GM21786 (cell line): ENCODE measurements around the gene TNPO2.
"Not testable (repeated sequence)": the region's sequence is repeated elsewhere in the genome, so short reads cannot be mapped to it uniquely, and the experiment has no call there.

ENCODE experiments used
- ATAC-seq: cut with Tn5 transposase; IDR thresholded peaks from one replicate; pipeline ENCODE4 v1.9.1; 2021; ENCODE audit not compliant: unreplicated experiment

Gene TNPO2

GRCh38 chr19:12678039-12678438 is 45.7 kb downstream of the TNPO2 start:
- not testable (repeated sequence) for ATAC-seq

GRCh38 chr19:12676928-12677327 is 46.8 kb downstream of the TNPO2 start:
- ATAC-seq: no peak

- no peak for ATAC-seq
Measured at GRCh38 chr19:12676384-12676792, 47.3 kb downstream of the TNPO2 start.

GRCh38 chr19:12675940-12676339 is 47.8 kb downstream of the TNPO2 start:
- no peak for ATAC-seq

GRCh38 chr19:12675399-12675798 is 48.3 kb downstream of the TNPO2 start:
- ATAC-seq: no peak

DNA sequence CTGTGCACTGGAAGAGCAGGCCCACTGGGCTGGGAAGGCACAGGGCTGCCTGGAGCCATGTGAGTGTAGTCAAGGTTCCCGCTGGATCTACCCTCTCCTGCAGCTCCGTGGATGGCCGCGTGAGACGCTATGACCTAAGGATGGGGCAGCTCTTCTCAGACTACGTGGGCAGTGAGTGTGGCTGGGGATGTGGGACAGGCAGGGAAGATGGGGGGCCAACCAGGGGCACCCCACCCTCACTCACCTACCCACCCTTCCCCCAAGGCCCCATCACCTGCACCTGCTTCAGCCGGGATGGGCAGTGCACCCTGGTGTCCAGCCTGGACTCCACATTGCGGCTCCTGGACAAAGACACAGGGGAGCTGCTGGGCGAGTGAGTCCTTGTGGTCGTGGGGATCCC is 51.0 kb downstream of the TNPO2 start:
- no peak for ATAC-seq

DNA sequence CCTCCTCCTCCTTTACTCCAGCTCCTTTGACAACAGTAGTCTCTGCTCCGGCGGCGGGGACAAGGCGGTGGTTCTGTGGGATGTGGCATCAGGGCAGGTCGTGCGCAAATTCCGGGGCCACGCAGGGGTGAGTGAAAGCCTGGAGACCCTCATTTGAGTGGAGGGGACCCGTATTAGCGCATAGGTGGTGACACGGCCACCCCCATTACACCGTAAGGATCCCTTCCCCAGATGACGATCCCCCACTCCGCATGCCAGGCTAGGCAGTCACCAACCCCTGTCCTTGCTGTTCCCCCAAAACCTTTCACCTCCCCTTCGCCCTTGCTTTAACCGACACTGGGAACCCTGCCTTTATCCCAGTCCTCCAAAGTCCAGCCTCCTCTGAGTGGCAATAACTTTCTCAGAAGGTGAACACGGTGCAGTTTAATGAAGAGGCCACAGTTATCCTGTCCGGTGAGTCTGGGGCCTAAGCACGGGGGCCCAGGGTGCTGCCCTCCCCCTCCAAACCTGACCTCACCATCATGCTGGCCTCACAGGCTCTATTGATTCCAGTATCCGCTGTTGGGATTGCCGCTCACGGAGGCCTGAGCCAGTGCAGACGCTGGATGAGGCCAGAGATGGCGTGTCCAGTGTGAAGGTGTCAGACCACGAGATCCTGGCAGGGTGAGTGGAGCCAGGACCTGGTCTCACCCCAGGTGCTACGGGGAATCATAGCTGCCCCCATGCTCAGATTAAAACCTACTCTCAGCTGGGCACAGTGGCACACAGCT is 53.4 kb downstream of the TNPO2 start:
- ATAC-seq: no peak

DNA sequence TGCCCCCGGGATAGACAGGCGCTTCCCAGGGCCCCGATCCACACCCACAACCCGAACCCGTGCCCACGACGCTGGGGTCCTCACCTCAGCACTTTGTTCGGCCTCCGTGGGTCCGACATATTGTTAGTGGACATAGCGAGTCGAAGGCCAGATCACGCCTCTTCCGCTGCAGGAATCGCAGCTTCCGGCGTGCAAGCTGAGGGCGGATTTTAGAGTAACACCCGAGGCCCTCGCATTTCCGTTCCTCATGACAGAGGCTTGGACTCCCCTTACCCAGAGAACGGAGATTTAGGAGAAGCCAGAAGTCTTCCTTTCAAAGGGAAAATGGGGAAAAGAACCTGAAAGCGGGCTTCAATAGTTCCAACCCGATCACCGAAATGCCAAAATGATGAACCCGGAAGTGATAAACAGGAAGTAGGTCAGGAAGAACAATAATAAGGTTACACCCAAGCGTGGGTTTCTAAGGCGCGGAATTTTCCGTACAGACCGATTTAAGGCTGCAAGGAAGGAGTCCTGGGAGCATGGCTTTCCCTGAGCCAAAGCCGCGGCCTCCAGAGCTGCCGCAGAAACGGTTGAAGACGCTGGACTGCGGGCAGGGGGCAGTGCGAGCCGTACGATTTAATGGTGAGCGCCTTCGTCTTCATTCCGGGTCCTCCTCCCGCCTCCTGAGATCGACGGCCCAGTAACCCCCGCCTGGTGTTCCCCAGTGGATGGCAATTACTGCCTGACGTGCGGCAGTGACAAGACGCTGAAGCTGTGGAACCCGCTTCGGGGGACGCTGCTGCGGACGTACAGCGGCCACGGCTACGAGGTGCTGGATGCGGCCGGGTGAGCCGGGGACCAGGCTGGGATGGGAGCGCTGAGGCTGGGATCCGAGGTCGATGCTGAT is 54.2 kb downstream of the TNPO2 start:
- no peak for ATAC-seq

DNA sequence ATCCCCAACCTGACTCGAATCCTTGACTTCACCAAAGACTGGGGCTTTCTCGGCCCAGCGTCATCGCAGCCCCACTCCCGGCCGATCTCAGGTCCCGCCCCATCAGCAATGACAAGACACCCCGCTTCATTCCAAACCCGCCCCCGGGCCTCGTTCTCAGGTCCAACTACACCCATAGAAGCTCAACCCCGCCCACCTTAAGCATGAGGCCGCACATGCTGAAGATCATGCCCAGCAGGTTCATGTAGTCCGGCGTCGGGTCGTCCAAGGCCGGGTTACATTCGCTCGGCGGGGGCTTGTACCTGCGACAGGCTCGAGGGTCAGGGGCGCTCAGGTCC is 54.8 kb downstream of the TNPO2 start:
- ATAC-seq: no peak

DNA sequence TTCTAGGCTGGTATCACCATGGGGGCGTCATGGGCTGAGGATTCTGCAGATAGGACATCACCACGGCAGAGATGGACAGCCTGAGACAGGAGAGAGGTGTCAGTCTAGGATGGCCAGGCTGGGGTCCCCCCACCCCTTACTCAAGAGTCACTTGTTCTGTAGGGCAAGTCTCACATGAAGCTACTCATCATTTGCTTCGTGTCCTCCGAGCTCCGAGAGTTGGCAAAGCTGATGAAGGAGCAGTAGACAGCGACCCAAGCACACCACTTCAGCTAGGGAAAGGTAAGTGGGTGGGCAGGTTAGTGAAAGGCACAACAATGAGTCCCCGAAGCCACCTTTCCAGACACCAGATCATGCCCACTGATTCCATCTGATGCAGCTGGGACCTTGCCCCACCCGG is 55.4 kb downstream of the TNPO2 start:
- ATAC-seq: no peak

GRCh38 chr19:12667731-12668302 is 55.9 kb downstream of the TNPO2 start:
- ATAC-seq: no peak

GRCh38 chr19:12666265-12667048 is 57.3 kb downstream of the TNPO2 start, which contains the start of the genes MAN2B1 and WDR83:
TSS of gene MAN2B1 (minus strand) at chr19:12666742. CDS start at chr19:12666701, 41 bp downstream.
TSS of gene WDR83 (plus strand) at chr19:12666807. CDS start at chr19:12669791, 2,984 bp downstream.
- peak; percentile 63 for ATAC-seq

GRCh38 chr19:12665671-12666264 is 58.0 kb downstream of the TNPO2 start:
- ATAC-seq: no peak

DNA sequence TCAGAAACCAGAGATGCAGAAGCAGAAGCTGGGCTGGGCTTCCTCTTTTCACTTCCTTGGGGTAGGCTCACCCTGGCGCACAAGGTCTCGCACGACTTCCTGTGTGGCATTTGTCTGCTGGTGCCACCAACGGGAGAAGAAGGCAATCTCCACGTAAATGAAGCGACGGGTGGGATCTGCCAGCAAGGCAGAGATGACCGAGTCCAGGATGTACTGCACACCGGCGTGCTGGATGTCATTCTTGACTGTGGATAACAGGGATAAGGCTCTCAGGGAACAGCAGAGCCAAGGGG is 58.5 kb downstream of the TNPO2 start:
- ATAC-seq: no peak

DNA sequence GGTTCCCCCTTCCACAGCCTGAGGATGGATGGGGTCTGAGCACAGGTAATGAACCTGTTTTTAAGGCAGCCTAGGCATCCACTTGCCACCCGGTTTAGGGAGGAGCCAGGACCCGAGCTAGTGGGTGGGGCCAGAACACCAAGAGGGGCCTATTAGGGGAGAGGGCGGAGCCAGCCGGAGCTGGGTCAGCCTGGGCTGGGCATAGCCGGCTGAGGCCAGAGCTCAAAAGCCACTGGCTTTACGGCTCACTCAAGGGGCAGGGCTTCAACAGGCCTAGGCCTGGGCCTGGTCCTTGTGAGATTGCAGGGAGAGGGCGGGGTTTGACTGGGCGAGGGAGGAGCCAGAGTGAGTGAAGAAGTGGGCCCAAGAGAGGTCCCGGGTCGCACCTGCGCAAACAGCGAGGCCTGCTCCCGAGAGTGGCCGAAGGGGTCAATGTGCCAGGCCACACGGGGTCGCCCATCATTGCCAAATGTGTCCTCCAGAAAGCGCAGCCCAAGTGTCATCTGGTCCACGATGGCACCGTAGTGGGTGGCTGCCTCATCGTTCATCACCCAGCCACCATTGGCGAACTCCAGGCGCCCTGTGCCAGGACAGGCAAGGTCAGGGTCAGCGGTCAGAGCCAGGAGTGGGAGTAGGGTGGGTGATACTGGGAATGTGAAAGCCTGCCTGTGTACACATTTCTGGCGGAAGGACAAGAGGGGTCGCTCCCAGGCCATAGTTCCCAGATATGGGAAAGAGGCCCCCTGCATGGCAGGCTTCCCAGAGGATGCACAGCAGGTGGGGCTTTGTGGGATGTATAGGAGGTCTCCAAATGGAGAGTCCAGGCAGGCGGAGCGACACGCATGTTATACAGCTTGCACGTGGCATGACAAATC is 59.1 kb downstream of the TNPO2 start:
- ATAC-seq: no peak

GRCh38 chr19:12660980-12661379 is 62.8 kb downstream of the TNPO2 start:
- no peak for ATAC-seq

GRCh38 chr19:12657966-12658365 is 65.8 kb downstream of the TNPO2 start:
- ATAC-seq: no peak

DNA sequence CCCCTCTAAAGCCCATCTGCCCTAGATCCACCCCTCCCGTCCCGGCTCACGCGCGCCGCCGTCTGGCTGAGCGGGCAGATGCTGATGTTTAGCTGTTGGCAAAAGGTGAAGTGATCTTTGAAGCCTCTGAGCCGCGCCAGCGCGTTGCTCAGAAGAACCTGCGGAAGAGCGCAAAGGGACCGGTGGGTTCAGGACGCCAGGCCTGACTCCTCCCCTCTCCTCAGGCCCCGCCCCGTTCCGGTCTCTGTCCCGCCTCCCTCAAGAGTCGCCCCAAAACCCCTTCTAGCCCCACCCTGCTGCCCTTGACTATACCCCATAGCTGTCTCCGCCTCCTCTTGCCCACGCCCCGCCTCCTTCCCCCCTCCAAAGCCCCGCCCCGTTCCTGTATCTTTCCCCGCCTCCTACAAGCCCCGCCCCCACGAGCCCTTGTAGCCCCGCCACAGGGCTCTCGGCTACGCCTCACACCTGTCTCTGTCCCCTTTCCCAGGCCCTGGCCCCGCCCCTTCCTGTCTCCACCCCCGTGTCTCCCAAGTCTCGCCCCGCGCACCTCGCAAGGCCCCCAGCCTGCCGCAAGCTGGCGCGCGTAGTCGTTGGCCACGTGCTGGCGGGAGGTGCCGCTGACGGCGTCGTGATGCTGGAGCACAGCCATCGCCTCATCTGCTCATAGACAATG is 66.7 kb downstream of the TNPO2 start:
- no peak for ATAC-seq

DNA sequence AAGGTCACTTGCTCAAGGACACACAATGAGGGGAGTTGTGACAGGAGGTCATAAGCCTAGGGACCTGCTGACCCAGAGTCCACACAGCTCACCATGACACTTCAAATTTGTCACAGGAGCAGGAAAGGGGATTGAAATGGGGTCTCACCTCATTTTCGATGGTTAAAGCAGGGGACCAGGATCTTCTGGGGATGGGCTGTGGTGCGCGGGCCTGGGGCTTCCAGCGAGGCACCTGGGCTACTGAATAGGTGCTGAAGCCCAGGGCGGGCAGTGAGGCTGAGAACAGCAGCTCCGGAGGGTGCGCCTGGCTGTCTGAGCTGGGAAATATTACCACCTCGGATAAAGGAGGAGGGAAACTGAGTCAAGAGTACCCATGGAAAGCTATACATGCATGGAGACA is 68.2 kb downstream of the TNPO2 start:
- no peak for ATAC-seq
